Measurements from ENCODE around the gene TMF1.

Gene TMF1

GRCh38 chr3:69013253-69014021, 38.7 kb downstream of the TMF1 start, which contains the start of gene EOGT:
EOGT (minus strand) TSS chr3:69013684; CDS start chr3:69009846, 3,838 bp downstream.
- peak; percentile 77 for DNase-seq (ENCODE audit: low spot score)

GRCh38 chr3:69012800-69013252, 39.3 kb downstream of the TMF1 start:
- DNase-seq (ENCODE audit: low spot score) = no peak

GRCh38 chr3:69012100-69012799, 39.9 kb downstream of the TMF1 start:
- no peak for DNase-seq (ENCODE audit: low spot score)

GRCh38 chr3:69011096-69011730, 40.9 kb downstream of the TMF1 start:
- no peak for DNase-seq (ENCODE audit: low spot score)

- DNase-seq (ENCODE audit: low spot score) = no peak
Measured at GRCh38 chr3:69009559-69010410, 42.3 kb downstream of the TMF1 start.

- DNase-seq (ENCODE audit: low spot score) = no peak
Measured at GRCh38 chr3:69008980-69009379, 43.2 kb downstream of the TMF1 start.

- DNase-seq (ENCODE audit: low spot score) = no peak
Measured at GRCh38 chr3:69005791-69006482, 46.2 kb downstream of the TMF1 start.

GRCh38 chr3:69005071-69005790, 46.9 kb downstream of the TMF1 start:
- no peak for DNase-seq (ENCODE audit: low spot score)

- DNase-seq (ENCODE audit: low spot score) = no peak
Measured at GRCh38 chr3:69004138-69004537, 48.0 kb downstream of the TMF1 start.

GRCh38 chr3:68999605-69000004, 52.5 kb downstream of the TMF1 start:
- no peak for DNase-seq (ENCODE audit: low spot score)

GRCh38 chr3:68999158-68999557, 53.0 kb downstream of the TMF1 start:
- no peak for DNase-seq (ENCODE audit: low spot score)

GRCh38 chr3:68997887-68998286, 54.2 kb downstream of the TMF1 start:
- no peak for DNase-seq (ENCODE audit: low spot score)

- DNase-seq (ENCODE audit: low spot score) = no peak
Measured at GRCh38 chr3:68996356-68996995, 55.7 kb downstream of the TMF1 start.

GRCh38 chr3:68988740-68989139, 63.4 kb downstream of the TMF1 start:
- DNase-seq (ENCODE audit: low spot score) = no peak

GRCh38 chr3:68987322-68987721, 64.8 kb downstream of the TMF1 start:
- DNase-seq (ENCODE audit: low spot score) = no peak

GRCh38 chr3:68986496-68987208, 65.5 kb downstream of the TMF1 start:
- DNase-seq (ENCODE audit: low spot score) = no peak

- DNase-seq (ENCODE audit: low spot score) = no peak
Measured at GRCh38 chr3:68985146-68985790, 66.9 kb downstream of the TMF1 start.

- no peak for DNase-seq (ENCODE audit: low spot score)
Measured at GRCh38 chr3:68984011-68984530, 68.1 kb downstream of the TMF1 start.
